ENCODE data around the gene GLRX5. TPM values are rescaled to one million over a fixed set of nuclear protein-coding genes. Genes with fewer than 3 reads are reported as not detected.

Gene GLRX5
- total RNA-seq: 50.4 and 60.3 TPM in 2 replicates

DNA sequence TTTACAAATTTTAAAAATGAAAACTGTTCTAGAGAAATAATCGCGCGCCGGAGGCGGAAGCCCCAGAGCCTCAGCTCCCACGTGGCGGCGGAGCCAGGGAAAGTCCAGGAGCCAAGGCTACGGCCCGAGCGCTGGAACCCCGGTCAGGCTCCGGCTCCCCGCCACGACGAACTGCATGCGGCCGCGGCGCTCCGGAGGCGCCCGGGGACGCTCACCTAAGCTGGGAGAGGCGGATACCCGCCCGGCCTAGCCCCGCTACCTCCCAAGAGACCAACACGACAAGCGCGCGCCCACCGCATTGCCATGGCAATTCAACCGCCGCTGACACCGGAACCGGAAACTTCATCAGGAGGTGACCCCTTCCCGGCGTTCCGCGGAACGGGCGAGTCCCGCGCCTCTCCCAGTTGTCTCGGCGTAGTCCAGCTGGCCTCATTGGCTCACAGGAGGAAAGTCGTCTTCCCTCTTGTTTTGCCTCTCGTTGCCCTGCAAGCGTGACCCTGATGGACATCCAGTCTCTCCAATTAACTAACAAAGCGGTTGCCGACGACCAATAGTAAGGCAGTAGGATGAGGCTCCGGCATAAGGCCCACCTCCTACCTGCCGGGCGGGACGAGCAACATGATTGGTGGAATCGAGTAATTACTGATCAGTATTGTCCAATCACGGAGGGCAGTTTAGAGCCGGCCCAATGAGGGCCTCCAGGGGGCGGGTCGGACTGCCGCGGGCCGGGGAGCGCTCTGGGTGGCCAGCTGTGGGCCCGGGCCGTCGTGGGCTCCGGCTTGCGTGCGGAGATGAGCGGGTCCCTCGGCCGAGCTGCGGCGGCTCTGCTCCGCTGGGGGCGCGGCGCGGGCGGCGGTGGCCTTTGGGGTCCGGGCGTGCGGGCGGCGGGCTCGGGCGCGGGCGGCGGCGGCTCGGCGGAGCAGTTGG, at the start of gene GLRX5:
TSS of gene GLRX5 (plus strand) at position 752 of the 927 bp plus-strand sequence. CDS start at position 792, 40 bp downstream.

DNA sequence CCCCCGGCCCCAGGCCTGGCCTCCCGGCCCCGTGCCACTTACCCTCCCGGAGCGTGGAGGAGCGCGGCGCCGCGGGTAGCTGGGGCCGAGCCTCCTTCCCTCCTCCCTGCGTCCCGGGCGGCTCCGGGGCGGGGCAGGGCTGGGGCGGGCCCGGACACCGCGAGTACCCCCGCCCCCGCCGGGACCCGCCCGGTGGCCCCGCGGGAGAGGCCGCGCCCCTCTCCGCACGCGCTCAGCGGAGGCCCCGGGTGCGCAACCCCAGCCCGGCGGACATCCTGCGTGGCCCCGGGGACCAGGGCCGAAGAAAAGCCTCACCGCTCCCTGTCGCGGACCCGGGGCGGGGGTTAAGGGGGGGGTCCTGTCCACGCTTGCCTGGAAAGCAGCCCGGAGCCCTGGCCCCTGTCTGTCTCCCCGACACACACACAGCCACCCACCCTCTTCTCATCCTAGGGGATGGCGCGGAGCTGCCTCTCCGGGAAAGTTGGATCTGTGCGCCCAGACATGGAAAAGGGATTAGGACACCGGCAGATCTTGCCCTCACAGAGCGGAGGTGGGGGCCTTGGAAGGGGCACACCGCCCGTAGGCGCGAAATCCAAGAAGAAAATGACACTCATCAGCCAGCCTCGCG, 18.2 kb upstream of the GLRX5 start, which contains the start of gene SYNE3:
TSS of gene SYNE3 (minus strand) at position 97 of the 628 bp plus-strand sequence. CDS start 40,829 bp downstream, outside the sequence.

Small RNAs within 50 kb of the gene (small RNA-seq; reads per million reads assigned to genes)
- gene SCARNA13: 91.8 reads per million, percentile 98 among the genes with 10 or more reads in this experiment

Other genes with a start within 250 kb of the GLRX5 start
- 7.4 and 10.0 TPM in 2 replicates for gene CLMN, start 215.1 kb upstream of the GLRX5 start, total RNA-seq
- 14.8 and 19.8 TPM in 2 replicates for gene SYNE3, start 18.4 kb upstream of the GLRX5 start, total RNA-seq
- not detected in 2 replicates for gene TCL1B, start 151.4 kb downstream of the GLRX5 start, total RNA-seq
- gene TCL1A, start 179.1 kb downstream of the GLRX5 start, total RNA-seq: not detected in 2 replicates